ENCODE results near the gene PIK3CG.

DNA sequence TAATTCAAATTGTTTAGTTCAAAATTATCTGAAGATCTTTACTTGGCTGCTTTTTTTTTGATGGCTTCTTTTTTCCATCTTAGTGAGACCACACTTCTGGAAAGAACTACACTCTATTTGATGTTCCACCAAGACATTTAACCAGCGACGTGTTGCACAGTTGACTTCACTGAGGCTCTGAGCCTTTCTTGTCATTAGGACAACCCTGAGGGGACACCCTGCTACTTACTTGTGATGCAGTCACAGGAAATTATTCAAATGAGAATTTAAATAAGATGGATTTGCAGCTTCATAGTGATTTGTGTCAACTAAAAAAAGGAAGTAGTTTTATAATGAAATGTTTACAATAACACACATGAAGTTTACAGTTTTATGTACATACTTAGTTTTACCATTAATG lies 25.6 kb upstream of the PIK3CG start:
- TF ChIP-seq POLR2A (IDR thresholded peaks at IDR 0.05), result no peak
- TF ChIP-seq POLR2AphosphoS5 (IDR thresholded peaks at IDR 0.05), result no peak
- TF ChIP-seq CTCF (IDR thresholded peaks at IDR 0.05), result no peak
- no peak for TF ChIP-seq EP300 (IDR thresholded peaks at IDR 0.05)
